ENCODE data around the gene ZMYND19.
"Not testable (repeated sequence)": the region's sequence is repeated elsewhere in the genome, so short reads cannot be mapped to it uniquely, and the experiment has no call there.

ZMYND19 gene

GRCh38 chr9:137614631-137615386, 24.5 kb upstream of the ZMYND19 start:
- no peak for DNase-seq (ENCODE audit: low read depth, low spot score)

GRCh38 chr9:137613738-137614523, 23.6 kb upstream of the ZMYND19 start:
- no peak for DNase-seq (ENCODE audit: low read depth, low spot score)

- no peak for DNase-seq (ENCODE audit: low read depth, low spot score)
Measured at GRCh38 chr9:137613259-137613658, 22.9 kb upstream of the ZMYND19 start.

GRCh38 chr9:137612741-137613142, 22.4 kb upstream of the ZMYND19 start:
- no peak for DNase-seq (ENCODE audit: low read depth, low spot score)

- DNase-seq (ENCODE audit: low read depth, low spot score) = peak; percentile 76
Measured at GRCh38 chr9:137611623-137612609, 21.6 kb upstream of the ZMYND19 start.

- DNase-seq (ENCODE audit: low read depth, low spot score) = no peak
Measured at GRCh38 chr9:137610944-137611343, 20.6 kb upstream of the ZMYND19 start.

GRCh38 chr9:137607141-137607857, 17.0 kb upstream of the ZMYND19 start:
- peak; percentile 30 for DNase-seq (ENCODE audit: low read depth, low spot score)

GRCh38 chr9:137606734-137607138, 16.4 kb upstream of the ZMYND19 start:
- DNase-seq (ENCODE audit: low read depth, low spot score) = peak; percentile 32

- peak; percentile 47 for DNase-seq (ENCODE audit: low read depth, low spot score)
Measured at GRCh38 chr9:137606005-137606621, 15.8 kb upstream of the ZMYND19 start.

- DNase-seq (ENCODE audit: low read depth, low spot score) = peak; percentile 93
Measured at GRCh38 chr9:137605121-137606004, 15.1 kb upstream of the ZMYND19 start, which contains the start of gene ARRDC1. ARRDC1 (plus strand) TSS chr9:137605686; CDS start chr9:137605718, 32 bp downstream.

- no peak for DNase-seq (ENCODE audit: low read depth, low spot score)
Measured at GRCh38 chr9:137604345-137605086, 14.2 kb upstream of the ZMYND19 start.

- no peak for DNase-seq (ENCODE audit: low read depth, low spot score)
Measured at GRCh38 chr9:137603879-137604278, 13.6 kb upstream of the ZMYND19 start.

- DNase-seq (ENCODE audit: low read depth, low spot score) = no peak
Measured at GRCh38 chr9:137602661-137603060, 12.3 kb upstream of the ZMYND19 start.

GRCh38 chr9:137598943-137599342, 8.6 kb upstream of the ZMYND19 start:
- DNase-seq (ENCODE audit: low read depth, low spot score) = no peak

GRCh38 chr9:137596577-137596976, 6.3 kb upstream of the ZMYND19 start:
- not testable (repeated sequence) for DNase-seq (ENCODE audit: low read depth, low spot score)

GRCh38 chr9:137593176-137593575, 2.9 kb upstream of the ZMYND19 start:
- no peak for DNase-seq (ENCODE audit: low read depth, low spot score)

GRCh38 chr9:137592767-137593166, 2.5 kb upstream of the ZMYND19 start:
- DNase-seq (ENCODE audit: low read depth, low spot score) = no peak

GRCh38 chr9:137590123-137590468, 216 bp downstream of the ZMYND19 start:
- no peak for DNase-seq (ENCODE audit: low read depth, low spot score)

Measured in astrocyte of the hippocampus (primary cell).